GM10847 (cell line): ENCODE data around the gene SEMA6B.

Experiments used
- POLR2A ChIP-seq: IDR thresholded peaks from 2 replicates; pipeline ENCODE4 v1.6.1; 2011; ENCODE audit not compliant: insufficient read length; ENCODE audit errors: extremely low read depth

The SEMA6B gene

GRCh38 chr19:4580961-4581665, 21.6 kb upstream of the SEMA6B start:
- TF ChIP-seq POLR2A, result no peak

DNA sequence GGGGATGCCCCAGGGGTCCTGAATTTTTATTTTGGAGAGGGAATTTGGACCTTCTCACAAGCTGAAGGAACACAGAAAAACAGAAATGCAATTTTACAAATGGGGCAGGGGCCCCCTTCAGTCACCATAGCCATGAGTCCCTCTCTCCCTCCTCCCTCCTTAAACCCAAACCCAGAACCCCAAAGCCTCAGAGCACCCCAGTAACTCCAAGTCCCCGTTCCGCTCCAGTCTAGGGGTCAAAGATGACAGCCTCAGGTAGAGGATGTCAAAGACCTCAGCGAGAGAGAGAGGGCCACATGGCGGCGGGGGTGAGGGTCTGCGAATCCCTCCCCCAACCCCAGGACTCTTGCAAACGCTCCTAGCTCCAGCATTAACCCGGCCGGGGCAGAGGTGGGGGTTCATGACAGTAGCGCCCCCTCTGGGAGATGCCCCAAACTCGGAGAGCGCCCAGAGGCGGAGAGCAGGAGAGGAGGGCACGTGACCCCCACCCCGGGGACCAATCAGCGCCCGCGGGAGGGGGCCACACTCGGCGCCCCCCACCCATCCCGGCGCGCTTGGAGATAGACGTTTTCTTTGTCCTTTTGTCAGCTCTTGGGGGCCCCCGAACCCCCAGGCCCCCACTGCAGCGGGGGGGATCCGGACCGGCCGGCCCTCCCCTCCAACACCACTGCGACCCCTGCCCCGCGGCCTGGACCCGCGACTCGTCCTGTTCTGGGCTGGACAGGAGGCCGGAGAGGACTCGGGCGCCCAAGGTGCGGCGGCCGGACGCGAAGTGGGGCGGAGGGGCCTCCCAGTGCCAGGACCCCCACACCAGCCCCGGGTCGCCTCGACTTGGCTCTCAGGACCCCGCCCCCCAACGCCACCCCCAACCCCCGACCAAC, 20.8 kb upstream of the SEMA6B start:
- no peak for TF ChIP-seq POLR2A

DNA sequence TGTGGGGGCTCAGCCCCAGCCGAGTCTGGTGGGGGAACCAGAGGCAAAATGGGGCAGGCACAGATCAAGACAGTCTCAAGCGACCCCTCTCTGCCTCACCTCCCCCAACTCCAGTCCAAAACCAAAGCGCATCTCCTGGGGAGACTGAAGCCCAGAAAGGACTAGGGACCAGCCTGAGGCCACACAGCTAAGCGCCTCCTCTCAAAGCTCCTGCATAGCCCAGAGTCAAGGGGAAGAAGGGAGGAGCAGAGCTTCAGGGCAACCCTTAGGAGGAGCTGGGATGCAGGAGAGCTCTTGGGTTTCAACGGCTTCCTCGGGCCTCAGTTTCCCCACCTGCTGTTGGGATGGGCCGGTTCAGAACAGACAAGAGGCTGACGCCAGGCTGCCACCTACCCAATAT, 19.9 kb upstream of the SEMA6B start:
- no peak for TF ChIP-seq POLR2A

DNA sequence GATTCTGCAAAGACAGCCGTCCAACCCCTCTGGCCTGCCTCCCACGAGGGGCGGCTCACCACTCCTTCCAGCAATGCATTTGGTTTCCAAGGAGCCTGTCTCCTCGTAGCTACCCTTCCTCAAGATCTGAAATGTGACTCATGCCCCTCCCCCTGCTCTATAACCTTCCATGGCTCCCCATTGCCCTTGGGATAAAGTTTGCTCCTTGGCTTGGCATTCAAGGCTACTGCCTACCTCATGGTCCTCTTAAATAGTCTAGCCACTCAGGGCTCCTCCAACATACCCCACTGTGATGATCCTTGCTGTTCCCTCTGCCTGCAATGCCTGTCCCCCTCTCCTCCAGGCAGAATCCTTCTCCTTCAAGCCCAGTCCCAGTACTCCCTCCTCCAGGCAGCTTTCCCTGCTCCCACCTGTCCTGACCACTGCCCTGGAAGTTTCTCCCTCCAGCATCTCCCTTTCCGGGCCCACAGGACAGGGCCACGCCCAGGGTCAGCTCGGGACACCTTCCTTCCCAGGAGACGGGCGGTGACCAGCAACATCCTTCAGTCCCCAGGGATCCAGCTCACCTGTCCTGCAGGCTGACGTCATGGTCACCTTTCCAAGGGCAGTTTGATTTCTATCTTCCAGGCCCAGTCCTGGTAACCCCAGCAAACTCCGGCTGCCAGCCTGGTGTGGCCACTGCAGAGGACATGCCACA, 19.2 kb upstream of the SEMA6B start:
- TF ChIP-seq POLR2A, result no peak

DNA sequence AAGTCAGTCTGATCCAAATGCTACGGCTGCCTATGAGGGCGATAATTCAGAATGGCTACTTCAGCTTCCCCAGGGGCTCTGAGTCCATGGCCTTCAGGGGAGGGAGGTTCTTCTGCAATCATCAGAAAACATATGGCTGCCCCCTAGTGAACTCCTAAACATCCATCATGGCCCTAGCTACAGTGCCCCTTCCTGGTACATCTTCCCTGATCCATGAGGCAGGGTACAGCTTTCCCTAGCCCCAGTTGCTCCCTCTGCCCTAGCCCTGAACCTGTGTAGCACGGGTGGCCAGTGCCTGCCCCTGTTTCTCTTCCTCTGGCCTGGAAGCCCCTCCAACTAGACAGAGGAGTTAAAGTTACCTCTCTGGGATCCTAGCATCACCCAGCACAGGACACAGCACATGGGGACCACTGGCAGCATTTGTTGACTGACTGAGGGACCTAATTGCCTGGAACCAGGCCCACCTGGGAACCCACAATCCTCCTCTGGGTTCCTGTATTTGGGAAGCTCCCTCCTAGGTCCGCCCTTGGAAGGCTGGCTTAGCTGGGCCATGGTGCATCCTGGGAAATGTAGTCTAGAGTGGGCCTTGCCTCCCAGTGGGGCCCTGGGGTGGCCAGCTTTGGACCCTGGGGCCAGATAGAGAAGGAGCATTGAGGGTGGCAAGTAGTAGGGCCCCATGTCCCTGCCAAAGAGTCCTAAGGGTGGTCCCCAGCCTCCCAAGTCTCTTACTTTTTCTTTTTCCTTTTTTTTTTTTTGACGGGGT, 17.7 kb upstream of the SEMA6B start:
- TF ChIP-seq POLR2A, result no peak

DNA sequence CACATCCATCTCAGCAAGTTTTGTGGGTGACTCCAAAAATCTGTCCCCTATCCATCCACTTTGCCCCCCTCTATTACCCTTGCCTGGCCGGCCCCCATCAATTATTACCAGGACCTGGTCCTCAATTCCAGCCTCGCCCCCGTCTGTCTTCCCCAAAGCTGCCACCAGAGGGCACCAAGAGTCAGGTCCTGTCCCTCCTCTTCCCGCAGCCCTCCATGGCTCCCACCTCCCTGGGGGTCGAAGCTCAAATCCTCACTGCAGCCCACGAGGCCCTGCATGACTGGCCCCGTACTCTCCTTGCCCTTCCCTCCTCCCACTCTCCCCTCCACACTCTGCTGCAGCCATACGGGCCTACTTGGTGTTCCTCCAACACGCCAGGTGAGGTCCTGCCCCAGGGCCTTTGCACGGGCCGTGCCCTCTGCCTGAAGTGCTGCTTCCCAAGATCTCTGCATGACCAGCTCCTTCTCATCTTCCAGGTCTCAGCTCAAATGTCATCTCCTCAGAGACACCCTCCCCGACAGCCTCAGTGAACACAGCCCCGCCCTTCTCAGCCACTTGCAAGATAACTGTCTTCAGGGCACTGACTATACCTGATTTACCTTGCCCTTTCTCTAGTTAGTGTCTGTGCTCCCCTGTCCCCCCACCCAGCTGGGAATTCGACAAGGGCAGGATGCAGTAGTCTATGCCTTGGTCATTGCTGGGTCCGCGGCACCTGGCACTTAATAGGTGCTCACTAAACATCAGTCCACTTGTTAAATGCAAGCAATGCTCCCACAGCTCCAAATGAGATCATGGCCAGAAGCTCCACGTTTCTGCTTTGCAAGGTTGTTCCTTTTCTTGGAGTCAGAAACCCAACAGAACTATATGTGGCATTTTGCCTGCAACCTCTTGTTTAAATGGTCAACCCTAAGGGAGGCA, 16.8 kb upstream of the SEMA6B start:
- no peak for TF ChIP-seq POLR2A

DNA sequence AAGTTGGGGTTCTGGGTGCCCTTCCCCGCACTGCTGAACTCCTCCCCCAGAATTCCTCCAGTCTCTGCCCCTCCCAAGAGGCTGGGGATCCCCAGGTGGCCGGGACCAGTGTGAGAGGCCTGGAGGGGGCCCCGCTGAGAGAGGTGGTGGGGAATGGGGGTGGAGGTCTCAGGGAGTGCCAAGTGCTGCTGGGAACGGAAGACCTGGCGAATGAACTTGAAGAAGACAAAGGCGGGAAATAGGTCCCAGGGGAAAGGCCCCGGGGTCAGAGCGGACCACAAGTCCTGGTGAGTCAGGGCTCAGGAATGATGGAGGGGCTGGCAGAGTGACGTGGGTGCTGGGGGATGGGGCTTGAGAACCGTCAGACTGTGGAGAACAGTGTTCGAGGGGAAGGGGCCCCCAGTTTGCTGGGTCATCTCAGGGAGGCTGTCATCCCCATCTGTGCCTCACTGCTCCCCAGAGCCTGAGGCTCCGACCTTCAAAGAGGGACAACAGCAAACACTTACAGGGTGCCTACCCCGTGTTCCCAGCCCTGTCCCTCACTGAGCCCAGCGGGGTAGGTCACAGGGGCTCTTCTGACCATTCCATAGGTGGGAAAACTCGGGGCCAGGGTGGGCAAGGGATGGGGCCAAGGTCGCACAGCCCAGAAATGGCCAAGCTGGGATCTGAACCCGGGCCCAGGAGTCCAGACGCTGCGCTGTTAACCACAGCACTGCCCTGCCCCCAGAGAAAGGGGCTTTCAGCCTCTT, 16.0 kb upstream of the SEMA6B start:
- TF ChIP-seq POLR2A, result no peak

- TF ChIP-seq POLR2A, result no peak
Observed at GRCh38 chr19:4573682-4574081, 14.2 kb upstream of the SEMA6B start.

- no peak for TF ChIP-seq POLR2A
Observed at GRCh38 chr19:4571305-4571917, 11.9 kb upstream of the SEMA6B start.

- no peak for TF ChIP-seq POLR2A
Observed at GRCh38 chr19:4570916-4571304, 11.4 kb upstream of the SEMA6B start.

DNA sequence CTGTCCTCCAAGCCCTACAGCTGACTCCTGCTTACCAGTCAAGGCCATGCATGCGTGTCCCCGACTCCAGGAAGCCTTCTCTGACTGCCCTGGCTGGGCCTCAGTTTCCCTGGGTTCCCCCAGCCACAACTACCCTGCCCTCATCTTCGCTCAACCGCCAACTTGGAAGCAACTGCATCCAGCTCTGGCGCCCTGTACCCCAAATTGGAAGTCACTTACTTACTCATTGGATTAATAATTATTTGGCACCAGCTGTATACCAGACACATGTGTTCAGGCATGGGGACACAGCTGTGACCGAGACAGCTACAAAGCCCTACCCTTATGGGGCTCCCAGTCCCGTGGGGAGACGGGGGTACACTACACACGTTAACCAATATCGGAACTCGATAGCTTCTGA, 10.9 kb upstream of the SEMA6B start:
- TF ChIP-seq POLR2A, result no peak

GRCh38 chr19:4568886-4569285, 9.4 kb upstream of the SEMA6B start:
- no peak for TF ChIP-seq POLR2A

- no peak for TF ChIP-seq POLR2A
Observed at GRCh38 chr19:4567584-4568071, 8.1 kb upstream of the SEMA6B start.
